ENCODE measurements around the gene UROC1.

GRCh38 chr3:126553284-126554084 is 35.9 kb upstream of the UROC1 start:
- TF ChIP-seq ZNF274 (IDR thresholded peaks at IDR 0.05; ENCODE audit: low read depth, low read length) (no peak), YY1 (IDR thresholded peaks at IDR 0.05; ENCODE audit: insufficient read depth, insufficient read length) (no peak)

Measured in NT2/D1 (cell line).